IMR-90 (cell line): Measurements from ENCODE around the gene PRR23E.

ENCODE experiments used
- CHD1 ChIP-seq: IDR thresholded peaks from 2 replicates; pipeline ENCODE4 v1.6.1; 2012; ENCODE audit warnings: low read depth, low read length, improper control_type of control experiment
- CTCF ChIP-seq: conservative IDR thresholded peaks from 2 replicates; pipeline ENCODE4 v1.5.1; 2012; ENCODE audit warnings: mild to moderate bottlenecking, low read depth, low read length, improper control_type of control experiment
- POLR2A ChIP-seq: IDR thresholded peaks from 2 replicates; pipeline ENCODE4 v1.6.1; 2012; ENCODE audit warnings: mild to moderate bottlenecking, low read depth, low read length

GRCh38 chr3:127233371-127233770, 40.4 kb downstream of the PRR23E start:
- TF ChIP-seq POLR2A, result no peak
- no peak for TF ChIP-seq CTCF
- no peak for TF ChIP-seq CHD1
